GM23338 (cell line): ENCODE results near the gene USP37. TPM values are rescaled to one million over a fixed set of nuclear protein-coding genes. Genes with fewer than 3 reads are reported as not detected.

Experiments
- ATAC-seq: fragments of 200-7000 bp; cut with Tn5 transposase; 3 replicates; pipeline ENCODE4 v1.9.1; 2020
- DNase-seq: peaks from one replicate; pipeline ENCODE4 v3.0.0-alpha.2; 2015; ENCODE audit warnings: low spot score
- H2AFZ ChIP-seq: fragments of 200-600 bp; sonication (generic); 2 replicates; pipeline ENCODE4 v1.8.0; 2016; ENCODE audit warnings: antibody characterized with exemption, mild to moderate bottlenecking, moderate library complexity
- H3F3A ChIP-seq: fragments of 200-600 bp; sonication (generic); replicated peaks from 2 replicates; pipeline ENCODE4 v1.8.0; 2017; ENCODE audit warnings: antibody characterized with exemption, mixed run types, low read depth
- H3K27ac ChIP-seq: fragments of 200-600 bp; sonication (generic); 2 replicates; pipeline ENCODE4 v1.6.1; 2016; ENCODE audit warnings: low read depth
- H3K27me3 ChIP-seq: fragments of 200-600 bp; sonication (generic); 2 replicates; pipeline ENCODE4 v1.8.0; 2016; ENCODE audit warnings: mild to moderate bottlenecking, mixed run types, moderate library complexity; ENCODE audit not compliant: insufficient read depth
- H3K36me3 ChIP-seq: fragments of 200-600 bp; sonication (generic); 2 replicates; pipeline ENCODE4 v1.8.0; 2016; ENCODE audit warnings: mild to moderate bottlenecking; ENCODE audit not compliant: insufficient read depth
- H3K4me1 ChIP-seq: fragments of 200-600 bp; sonication (generic); 2 replicates; pipeline ENCODE4 v1.8.0; 2016; ENCODE audit warnings: mild to moderate bottlenecking, moderate library complexity; ENCODE audit not compliant: insufficient read depth
- H3K4me2 ChIP-seq: fragments of 200-600 bp; sonication (generic); 2 replicates; pipeline ENCODE4 v1.7.1; 2017; ENCODE audit warnings: mixed run types
- H3K4me3 ChIP-seq: fragments of 200-600 bp; sonication (generic); 2 replicates; pipeline ENCODE4 v1.6.1; 2016; ENCODE audit warnings: mixed run types
- H3K79me2 ChIP-seq: fragments of 200-600 bp; sonication (generic); replicated peaks from 2 replicates; pipeline ENCODE4 v1.8.0; 2017; ENCODE audit warnings: mild to moderate bottlenecking; ENCODE audit not compliant: insufficient read depth
- H3K9me2 ChIP-seq: fragments of 200-600 bp; sonication (generic); 2 replicates; pipeline ENCODE4 v1.8.0; 2017; ENCODE audit not compliant: insufficient read depth
- H4K20me1 ChIP-seq: fragments of 200-600 bp; sonication (generic); replicated peaks from 2 replicates; pipeline ENCODE4 v1.8.0; 2017; ENCODE audit warnings: mild to moderate bottlenecking; ENCODE audit not compliant: insufficient read depth
- H3K27ac Mint-ChIP-seq: 2 replicates; pipeline ENCODE4 v1.8.0; 2020; ENCODE audit warnings: inconsistent platforms, mild to moderate bottlenecking, moderate library complexity, mixed read lengths
- H3K27me3 Mint-ChIP-seq: 3 replicates; pipeline ENCODE4 v1.8.0; 2022; ENCODE audit warnings: low read depth, mild to moderate bottlenecking, moderate library complexity, mixed read lengths, inconsistent platforms; ENCODE audit not compliant: insufficient read depth, poor library complexity
- H3K36me3 Mint-ChIP-seq: 3 replicates; pipeline ENCODE4 v1.8.0; 2021; ENCODE audit warnings: low read depth, mild to moderate bottlenecking, inconsistent platforms, moderate library complexity, mixed read lengths
- H3K4me1 Mint-ChIP-seq: 3 replicates; pipeline ENCODE4 v1.8.0; 2020; ENCODE audit warnings: mild to moderate bottlenecking, inconsistent platforms, mixed read lengths
- H3K4me3 Mint-ChIP-seq: 3 replicates; pipeline ENCODE4 v1.8.0; 2021; ENCODE audit warnings: moderate library complexity, mild to moderate bottlenecking, inconsistent platforms, mixed read lengths
- H3K9me3 Mint-ChIP-seq: 3 replicates; pipeline ENCODE4 v1.8.0; 2020; ENCODE audit warnings: moderate library complexity, mild to moderate bottlenecking, inconsistent platforms, mixed read lengths
- CREB1 ChIP-seq: fragments of 250-450 bp; sonication (Bioruptor Pico); IDR thresholded peaks from 2 replicates; pipeline ENCODE4 v1.5.0; 2020; ENCODE audit warnings: low read depth, mild to moderate bottlenecking, moderate library complexity
- CTCF ChIP-seq, 2 experiments: fragments of 200-600 bp in 1 of 2; sonication (generic) in 1 of 2; conservative IDR thresholded peaks; 2 replicates each; pipeline versions ENCODE4 v1.5.1 to v1.6.1; 2016 to 2017; ENCODE audit warnings: antibody characterized with exemption in 2 of 2, low read depth in 2 of 2, mild to moderate bottlenecking in 2 of 2, moderate library complexity in 1 of 2
- ETS1 ChIP-seq: IDR thresholded peaks from 2 replicates; pipeline ENCODE4 v1.6.1; 2016; ENCODE audit warnings: antibody characterized with exemption
- EZH2 ChIP-seq: fragments of 200-600 bp; sonication (generic); IDR thresholded peaks from one replicate; pipeline ENCODE4 v1.8.0; 2017; ENCODE audit warnings: antibody characterized with exemption, mild to moderate bottlenecking, low read depth; ENCODE audit not compliant: unreplicated experiment
- JUNB ChIP-seq: IDR thresholded peaks from one replicate; pipeline ENCODE4 v1.6.1; 2016; ENCODE audit warnings: antibody characterized with exemption; ENCODE audit not compliant: unreplicated experiment
- NANOG ChIP-seq: IDR thresholded peaks from 2 replicates; pipeline ENCODE4 v1.6.1; 2016; ENCODE audit warnings: antibody characterized with exemption, borderline replicate concordance
- POLR2AphosphoS5 ChIP-seq: IDR thresholded peaks from 2 replicates; pipeline ENCODE4 v1.6.1; 2016; ENCODE audit warnings: antibody characterized with exemption, low read depth
- REST ChIP-seq: IDR thresholded peaks from one replicate; pipeline ENCODE4 v1.6.1; 2018; ENCODE audit warnings: antibody characterized with exemption; ENCODE audit not compliant: unreplicated experiment
- ZNF114 ChIP-seq: fragments of 250-450 bp; sonication (Bioruptor Pico); IDR thresholded peaks from 2 replicates; pipeline ENCODE4 v1.5.0; 2020; ENCODE audit warnings: mild to moderate bottlenecking, moderate library complexity
- ZNF331 ChIP-seq: fragments of 250-450 bp; sonication (Bioruptor Pico); IDR thresholded peaks from 2 replicates; pipeline ENCODE4 v1.5.0; 2020; ENCODE audit warnings: low read depth, mild to moderate bottlenecking, moderate library complexity
- polyA plus RNA-seq: library from polyadenylated mRNA; unstranded; fragments of >200 nt; fragmentation: Nextera tagmentation; extraction: Ambion mirVana; gene quantifications from 2 replicates; pipeline ENCODE4 v1.2.1, GENCODE V29; 2016
- total RNA-seq: library from RNA; depleted of rRNA; stranded (reverse); fragments of >200 nt; shearing (Covaris generic); gene quantifications from 2 replicates; pipeline ENCODE4 v1.2.3, GENCODE V29; 2014

USP37 gene
- total and polyA plus RNA-seq, 2 experiments from 2014 or later: 8.2 to 21.0 TPM

- Histone ChIP-seq H3K36me3 (peaks cover 33% of the 10 kb centered on the region), H3K79me2 (peaks cover 98% of the 10 kb centered on the region), H4K20me1 (peaks cover 57% of the 10 kb centered on the region), H3K27me3 (no peaks in the 10 kb centered on the region), H3K4me1 (peaks cover 32% of the 10 kb centered on the region), H3K27ac (peak overlapping the region; percentile 2; the same call in 1 of the 2 replicates), H2AFZ (no peak overlapping the region), H3K4me2 (peak overlapping the region; percentile 42), H3K4me3 (peak overlapping the region; percentile 12; the same call in 1 of the 2 replicates), H3K9me2 (no peaks in the 10 kb centered on the region), H3F3A (no peaks in the 10 kb centered on the region)
- DNase-seq (peak; percentile 24), ATAC-seq (peak; percentile 22; the same call in 1 of the 3 replicates)
- no peak for TF ChIP-seq ZNF114 (CRISPR knock-in tag)
- TF ChIP-seq JUNB: no peak
- TF ChIP-seq NANOG: no peak
- no peak for TF ChIP-seq ETS1
- TF ChIP-seq EZH2: no peak
- no peak for TF ChIP-seq ZNF331
- no peak for TF ChIP-seq REST
- TF ChIP-seq POLR2AphosphoS5: no peak
- no peak for TF ChIP-seq CTCF (conservative IDR thresholded peaks at IDR 0.05; ENCODE audit: low read depth in 2 of 2)
- TF ChIP-seq CREB1 (CRISPR knock-in tag): no peak
- H3K4me1 Mint-ChIP-seq: peaks cover 27% of the 10 kb centered on the region
- H3K9me3 Mint-ChIP-seq: no peaks in the 10 kb centered on the region
- peak overlapping the region; percentile 7; the same call in 1 of the 3 replicates for H3K4me3 Mint-ChIP-seq
- H3K36me3 Mint-ChIP-seq: peaks cover 48% of the 10 kb centered on the region
- H3K27ac Mint-ChIP-seq: peak overlapping the region; percentile 25; the same call in 1 of the 2 replicates
- no peaks in the 10 kb centered on the region for H3K27me3 Mint-ChIP-seq
These were observed 10.2 kb upstream of the USP37 start for GRCh38 chr2:218578272-218578877.
